HL-60 (cell line): Measurements from ENCODE around the gene GRK1.

Experiments used
- POLR2AphosphoS5 ChIP-seq: IDR thresholded peaks from 2 replicates; pipeline ENCODE4 v1.6.1; 2012; ENCODE audit warnings: low read depth
- TF ChIP-seq, protein P1 (sequence below): IDR thresholded peaks from one replicate; pipeline ENCODE4 v1.5.1; 2011; ENCODE audit warnings: low read length, control low read depth, inconsistent platforms; ENCODE audit not compliant: insufficient read depth

DNA sequence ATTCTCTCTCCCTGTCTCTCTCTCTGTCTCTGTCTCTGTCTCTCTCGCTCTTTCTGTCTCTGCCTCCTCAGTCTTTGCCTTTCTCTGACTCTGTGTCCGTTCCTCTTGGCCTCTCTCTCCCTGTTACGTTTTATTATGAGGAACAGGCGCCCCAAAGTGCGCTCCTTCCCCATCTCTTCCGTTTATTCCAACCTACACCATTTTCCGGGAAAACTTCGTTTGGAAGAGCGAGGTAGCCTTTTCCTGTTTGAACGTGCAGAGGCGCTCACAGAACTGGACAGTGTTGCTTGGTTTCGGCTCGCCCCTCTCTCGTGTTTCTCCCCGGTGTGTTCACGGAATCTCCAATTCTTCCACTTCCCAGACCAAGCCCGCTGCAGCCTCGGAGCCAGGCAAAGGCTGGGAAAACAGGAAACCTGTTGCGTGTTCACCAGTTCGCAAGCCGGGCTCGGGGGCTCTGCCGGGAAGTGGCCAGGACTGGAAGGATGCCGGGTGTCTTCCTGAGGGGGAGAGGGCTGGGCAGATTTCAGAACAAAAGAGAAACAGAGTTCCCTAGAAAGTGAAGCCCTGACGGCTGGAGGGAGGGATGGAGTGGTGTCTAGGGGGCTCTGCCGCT, 92.6 kb downstream of the GRK1 start:
- TF ChIP-seq, protein P1, sequence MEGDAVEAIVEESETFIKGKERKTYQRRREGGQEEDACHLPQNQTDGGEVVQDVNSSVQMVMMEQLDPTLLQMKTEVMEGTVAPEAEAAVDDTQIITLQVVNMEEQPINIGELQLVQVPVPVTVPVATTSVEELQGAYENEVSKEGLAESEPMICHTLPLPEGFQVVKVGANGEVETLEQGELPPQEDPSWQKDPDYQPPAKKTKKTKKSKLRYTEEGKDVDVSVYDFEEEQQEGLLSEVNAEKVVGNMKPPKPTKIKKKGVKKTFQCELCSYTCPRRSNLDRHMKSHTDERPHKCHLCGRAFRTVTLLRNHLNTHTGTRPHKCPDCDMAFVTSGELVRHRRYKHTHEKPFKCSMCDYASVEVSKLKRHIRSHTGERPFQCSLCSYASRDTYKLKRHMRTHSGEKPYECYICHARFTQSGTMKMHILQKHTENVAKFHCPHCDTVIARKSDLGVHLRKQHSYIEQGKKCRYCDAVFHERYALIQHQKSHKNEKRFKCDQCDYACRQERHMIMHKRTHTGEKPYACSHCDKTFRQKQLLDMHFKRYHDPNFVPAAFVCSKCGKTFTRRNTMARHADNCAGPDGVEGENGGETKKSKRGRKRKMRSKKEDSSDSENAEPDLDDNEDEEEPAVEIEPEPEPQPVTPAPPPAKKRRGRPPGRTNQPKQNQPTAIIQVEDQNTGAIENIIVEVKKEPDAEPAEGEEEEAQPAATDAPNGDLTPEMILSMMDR, result no peak
- no peak for TF ChIP-seq POLR2AphosphoS5
